ENCODE data around the gene TMEM179. TPM values are rescaled to one million over a fixed set of nuclear protein-coding genes. Genes with fewer than 3 reads are reported as not detected.

TMEM179 gene
- total RNA-seq, 1 experiment from 2014 or later = not detected

DNA sequence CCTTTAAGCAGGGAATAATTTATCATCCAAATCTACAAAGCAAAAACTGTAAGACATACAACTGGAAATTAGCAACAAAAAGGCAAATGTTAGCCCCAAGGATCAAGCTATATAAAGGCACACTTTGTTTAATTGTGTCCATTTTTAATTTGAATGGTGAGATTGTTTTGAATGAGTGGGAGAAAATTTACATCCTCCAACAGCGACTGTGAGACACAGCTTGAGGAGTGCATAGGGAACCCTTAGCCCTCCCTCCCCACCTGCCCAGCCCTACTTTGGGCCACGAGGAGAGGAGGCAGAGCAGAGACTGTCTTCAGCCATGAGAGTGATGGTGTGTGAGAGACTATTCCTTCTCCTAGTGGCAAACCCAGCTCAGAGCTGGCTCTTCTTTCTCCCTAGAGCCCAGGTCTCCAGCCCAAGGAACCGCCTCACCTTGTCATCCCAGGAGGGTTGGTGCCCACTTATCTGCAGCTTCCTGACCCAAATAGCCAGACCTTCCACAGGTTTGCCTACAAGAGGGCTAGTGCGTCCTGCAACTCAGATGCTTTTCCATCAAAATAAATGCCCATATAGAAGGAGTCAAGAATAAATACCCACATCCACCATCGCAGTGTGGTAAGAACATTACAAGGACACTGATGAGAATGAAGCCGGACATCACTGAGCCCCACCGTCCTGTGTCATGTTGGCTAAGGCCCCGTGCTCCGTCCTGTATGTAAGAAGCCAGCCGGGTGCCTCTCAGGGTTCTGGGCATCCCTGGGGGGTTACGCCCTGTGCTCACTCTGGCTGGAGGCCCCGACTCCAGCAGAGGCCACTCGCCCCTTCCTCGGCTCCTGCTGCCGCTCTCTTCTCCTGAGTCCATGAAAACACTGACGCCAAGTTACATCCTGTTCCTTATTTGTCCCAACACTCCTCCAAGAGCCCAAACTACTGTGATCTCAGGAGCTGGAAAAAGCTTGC is 61.4 kb downstream of the TMEM179 start:
- Mint-ChIP-seq H3K36me3 (ENCODE audit: insufficient read depth, unreplicated experiment) (no peaks in the 10 kb centered on the region), H3K27ac (ENCODE audit: unreplicated experiment) (no peak overlapping the region), H3K4me3 (ENCODE audit: low read depth, unreplicated experiment) (no peak overlapping the region), H3K9me3 (ENCODE audit: low read depth, unreplicated experiment) (no peaks in the 10 kb centered on the region), H3K27me3 (ENCODE audit: unreplicated experiment) (peaks cover 68% of the 10 kb centered on the region), H3K4me1 (ENCODE audit: low read depth, unreplicated experiment) (no peaks in the 10 kb centered on the region)
- BruUV-seq (replicated peaks) = no TSS peak
- TF ChIP-seq, protein P1, sequence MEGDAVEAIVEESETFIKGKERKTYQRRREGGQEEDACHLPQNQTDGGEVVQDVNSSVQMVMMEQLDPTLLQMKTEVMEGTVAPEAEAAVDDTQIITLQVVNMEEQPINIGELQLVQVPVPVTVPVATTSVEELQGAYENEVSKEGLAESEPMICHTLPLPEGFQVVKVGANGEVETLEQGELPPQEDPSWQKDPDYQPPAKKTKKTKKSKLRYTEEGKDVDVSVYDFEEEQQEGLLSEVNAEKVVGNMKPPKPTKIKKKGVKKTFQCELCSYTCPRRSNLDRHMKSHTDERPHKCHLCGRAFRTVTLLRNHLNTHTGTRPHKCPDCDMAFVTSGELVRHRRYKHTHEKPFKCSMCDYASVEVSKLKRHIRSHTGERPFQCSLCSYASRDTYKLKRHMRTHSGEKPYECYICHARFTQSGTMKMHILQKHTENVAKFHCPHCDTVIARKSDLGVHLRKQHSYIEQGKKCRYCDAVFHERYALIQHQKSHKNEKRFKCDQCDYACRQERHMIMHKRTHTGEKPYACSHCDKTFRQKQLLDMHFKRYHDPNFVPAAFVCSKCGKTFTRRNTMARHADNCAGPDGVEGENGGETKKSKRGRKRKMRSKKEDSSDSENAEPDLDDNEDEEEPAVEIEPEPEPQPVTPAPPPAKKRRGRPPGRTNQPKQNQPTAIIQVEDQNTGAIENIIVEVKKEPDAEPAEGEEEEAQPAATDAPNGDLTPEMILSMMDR (IDR thresholded peaks at IDR 0.05; ENCODE audit: unreplicated experiment) = no peak
- intact Hi-C loops (cut with micrococcal nuclease; ENCODE audit: unreplicated experiment) = no loop called here
- DNase-seq = no peak
- CTCF ChIA-PET = no interaction called here

DNA sequence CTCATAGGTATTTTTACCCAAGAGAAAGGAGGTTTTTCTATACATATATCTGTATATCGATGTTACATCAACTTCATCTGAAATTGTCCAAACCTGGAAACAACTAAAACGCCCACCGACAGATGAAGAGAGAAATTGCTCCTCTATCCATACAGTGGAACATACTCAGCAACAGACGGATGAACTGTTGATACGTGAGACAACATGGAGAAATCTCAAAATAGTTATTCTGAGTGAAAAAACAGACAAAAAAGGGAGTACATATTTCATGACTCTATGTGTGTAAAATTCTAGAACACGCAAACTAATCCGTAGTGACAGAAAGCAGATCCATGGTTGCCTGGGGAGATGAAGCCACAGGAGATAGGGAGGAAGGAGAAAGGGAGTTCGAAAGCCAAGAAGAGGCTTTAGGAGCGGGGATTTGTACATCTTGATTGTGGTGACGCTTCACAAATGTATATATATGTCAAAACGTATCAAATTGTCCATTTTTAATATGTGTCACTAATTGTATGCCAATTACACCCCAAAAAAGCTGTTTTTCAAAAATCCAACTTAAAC is 62.6 kb downstream of the TMEM179 start:
- BruUV-seq (replicated peaks) = no TSS peak
- TF ChIP-seq, protein P1 (IDR thresholded peaks at IDR 0.05; ENCODE audit: unreplicated experiment) = no peak
- CTCF ChIA-PET = interaction anchor here (1.2 kb wide), 1 partner anchor 10 kb away, joined by 3 read pairs; no protein-coding TSS in a partner anchor

More for the DNA sequence above, 62.6 kb downstream of the TMEM179 start:
- DNase-seq = no peak
- Mint-ChIP-seq H3K9me3 (ENCODE audit: low read depth, unreplicated experiment) (no peaks in the 10 kb centered on the region), H3K36me3 (ENCODE audit: insufficient read depth, unreplicated experiment) (no peaks in the 10 kb centered on the region), H3K4me3 (ENCODE audit: low read depth, unreplicated experiment) (no peak overlapping the region), H3K27me3 (ENCODE audit: unreplicated experiment) (peaks cover 63% of the 10 kb centered on the region), H3K27ac (ENCODE audit: unreplicated experiment) (no peak overlapping the region), H3K4me1 (ENCODE audit: low read depth, unreplicated experiment) (no peaks in the 10 kb centered on the region)
- intact Hi-C loops (cut with micrococcal nuclease; ENCODE audit: unreplicated experiment) = no loop called here

Other genes starting within 250 kb of the TMEM179 start
- not detected in 2 replicates for gene C14orf180, start 25.0 kb downstream of the TMEM179 start, total RNA-seq (2022)
- gene INF2, start 84.8 kb upstream of the TMEM179 start, total RNA-seq (2022) = 208 and 220 TPM in 2 replicates
- 8.6 and 10.0 TPM in 2 replicates for gene ADSS1, start 119.5 kb upstream of the TMEM179 start, total RNA-seq (2022)
- 72.3 and 73.3 TPM in 2 replicates for gene SIVA1, start 148.4 kb upstream of the TMEM179 start, total RNA-seq (2022)
- 118 and 120 TPM in 2 replicates for gene AKT1, start 191.0 kb upstream of the TMEM179 start, total RNA-seq (2022)
- gene ZBTB42, start 196.3 kb upstream of the TMEM179 start, total RNA-seq (2022) = 11.8 and 13.9 TPM in 2 replicates

All from Calu3 (cell line).